K562 (cell line): ENCODE results near the gene PPP1CB. TPM values are rescaled to one million over a fixed set of nuclear protein-coding genes. Genes with fewer than 3 reads are reported as not detected.

Experiments used
- ATAC-seq: fragments of 200-7000 bp; cut with Tn5 transposase; 3 replicates; pipeline ENCODE4 v1.9.1; 2020; ENCODE audit warnings: moderate library complexity
- BruUV-seq: library from RNA; stranded (reverse); fragments of 400-500 nt; replicated peaks from 2 replicates; lab custom pipeline; 2021; lab: Mats Ljungman, UMichigan
- CTCF ChIA-PET: fragments of 300-600 bp; formaldehyde crosslinking; extraction: SDS; loops from one replicate; lab custom pipeline; 2021; ENCODE audit warnings: low intra/inter-chr PET ratio; lab: Yijun Ruan, JAX
- POLR2A ChIA-PET: fragments of 300-600, 350-650 bp; sonication (Branson Sonifier 250); formaldehyde crosslinking; extraction: SDS; loops from one replicate; lab custom pipeline; 2021; ENCODE audit warnings: antibody characterized with exemption, inconsistent platforms; lab: Yijun Ruan, JAX
- DNase-seq, 4 experiments: peaks; one replicate each; pipeline versions ENCODE4 v3.0.0 to v3.0.0-alpha.2; 2011 to 2018; ENCODE audit warnings: low spot score in 3 of 4, mixed read lengths in 3 of 4; ENCODE audit errors: extremely low read depth in 1 of 4
- FAIRE-seq: peaks from 2 replicates; lab custom pipeline; 2011; peaks lifted over from hg19 to GRCh38; lab: Jason Lieb, UNC
- H2AFZ ChIP-seq: 2 replicates; pipeline ENCODE4 v1.6.0; 2011; ENCODE audit warnings: low read depth, low read length, control low read depth, inconsistent platforms
- H3K27ac ChIP-seq: fragments of 200-600 bp; 3 replicates; pipeline ENCODE4 v1.8.0; 2011; ENCODE audit warnings: low read depth, mild to moderate bottlenecking, control low read depth, inconsistent platforms, low read length, moderate library complexity, mixed read lengths; ENCODE audit errors: extremely low read depth
- H3K27me3 ChIP-seq, 2 experiments: fragments of 300-600 bp in 1 of 2; 2 replicates in 1 of 2; 3 replicates in 1 of 2; pipeline versions ENCODE4 v1.6.0 to v1.8.0; 2011; ENCODE audit warnings: inconsistent platforms in 2 of 2, low read length in 2 of 2, mild to moderate bottlenecking in 1 of 2, mixed read lengths in 1 of 2, moderate library complexity in 1 of 2; ENCODE audit not compliant: control insufficient read depth in 2 of 2, insufficient read depth in 2 of 2
- H3K36me3 ChIP-seq: fragments of 300-600 bp; 3 replicates; pipeline ENCODE4 v1.8.0; 2011; ENCODE audit warnings: mild to moderate bottlenecking, low read length, inconsistent platforms; ENCODE audit not compliant: control insufficient read depth, insufficient read depth
- H3K4me1 ChIP-seq, 2 experiments: fragments of 200-600 bp in 1 of 2; replicated peaks in 1 of 2; 2 replicates in 1 of 2; 3 replicates in 1 of 2; pipeline versions ENCODE4 v1.5.1 to v1.8.0; 2011; ENCODE audit warnings: inconsistent platforms in 2 of 2, low read length in 2 of 2, mild to moderate bottlenecking in 1 of 2, mixed read lengths in 1 of 2, moderate library complexity in 1 of 2; ENCODE audit not compliant: control insufficient read depth in 2 of 2, insufficient read depth in 2 of 2
- H3K4me2 ChIP-seq: 2 replicates; pipeline ENCODE4 v1.6.1; 2011; ENCODE audit warnings: low read length, control low read depth, inconsistent platforms, mixed read lengths; ENCODE audit not compliant: insufficient read depth
- H3K4me3 ChIP-seq: fragments of 200-600 bp; sonication (generic), shearing (Covaris generic); 2 replicates; pipeline ENCODE4 v1.5.1; 2016; ENCODE audit warnings: control low read depth, inconsistent platforms
- H3K79me2 ChIP-seq: fragments of 200-600 bp; 3 replicates; pipeline ENCODE4 v1.8.0; 2011; ENCODE audit warnings: low read length, inconsistent platforms; ENCODE audit not compliant: control insufficient read depth, insufficient read depth
- H3K9ac ChIP-seq, 2 experiments: 2 replicates each; pipeline versions ENCODE4 v1.6.0 to v1.6.1; 2011; ENCODE audit warnings: low read depth in 2 of 2, low read length in 2 of 2, control low read depth in 1 of 2, inconsistent platforms in 1 of 2, mild to moderate bottlenecking in 1 of 2, mixed read lengths in 1 of 2; ENCODE audit not compliant: insufficient read depth in 1 of 2
- H3K9me1 ChIP-seq: one replicate; pipeline ENCODE4 v1.6.0; 2011; ENCODE audit warnings: inconsistent platforms, mild to moderate bottlenecking, low read length, moderate library complexity; ENCODE audit not compliant: control insufficient read depth, insufficient read depth
- H3K9me3 ChIP-seq: replicated peaks from 2 replicates; pipeline ENCODE4 v1.5.1; 2011; ENCODE audit warnings: low read depth, low read length, inconsistent platforms; ENCODE audit not compliant: control insufficient read depth, insufficient read depth
- H4K20me1 ChIP-seq: replicated peaks from 2 replicates; pipeline ENCODE4 v1.6.1; 2011; ENCODE audit warnings: low read length, inconsistent platforms, mixed read lengths; ENCODE audit not compliant: control insufficient read depth, insufficient read depth
- ARNT ChIP-seq, 2 experiments: fragments of 450-650 bp; IDR thresholded peaks; 2 replicates each; pipeline ENCODE4 v1.6.1; 2016; ENCODE audit warnings: mild to moderate bottlenecking in 1 of 2
- CBFA2T3 ChIP-seq: fragments of 450-650 bp; IDR thresholded peaks from 2 replicates; pipeline ENCODE4 v1.6.1; 2017
- CEBPB ChIP-seq: fragments of 450-650 bp; IDR thresholded peaks from 2 replicates; pipeline ENCODE4 v1.6.1; 2016; ENCODE audit warnings: missing genetic modification characterization, missing compliant biosample characterization
- FIP1L1 ChIP-seq: fragments of 200-400 bp; formaldehyde crosslinking; IDR thresholded peaks from 2 replicates; pipeline ENCODE4 v1.6.1; 2018; ENCODE audit warnings: mild to moderate bottlenecking, low read depth, low read length; ENCODE audit not compliant: poor library complexity, severe bottlenecking
- NCOR1 ChIP-seq: fragments of 450-650 bp; IDR thresholded peaks from 2 replicates; pipeline ENCODE4 v1.6.1; 2016; ENCODE audit warnings: mild to moderate bottlenecking, moderate library complexity
- NFE2 ChIP-seq: IDR thresholded peaks from 2 replicates; pipeline ENCODE4 v1.6.1; 2014; ENCODE audit warnings: antibody characterized with exemption, low read depth
- NFXL1 ChIP-seq: fragments of 450-650 bp; formaldehyde crosslinking; IDR thresholded peaks from 2 replicates; pipeline ENCODE4 v1.4.0; 2021; ENCODE audit warnings: mild to moderate bottlenecking
- POLR2A ChIP-seq: fragments of 450-650 bp; conservative IDR thresholded peaks from 2 replicates; pipeline ENCODE4 v1.6.1; 2016
- ZFP1 ChIP-seq: fragments of 450-650 bp; formaldehyde crosslinking; IDR thresholded peaks from 2 replicates; pipeline ENCODE4 v1.4.0; 2020; ENCODE audit warnings: mild to moderate bottlenecking, mixed read lengths
- ZNF277 ChIP-seq: fragments of 250-450 bp; sonication (Bioruptor Pico); IDR thresholded peaks from 2 replicates; pipeline ENCODE4 v1.8.0; 2022; ENCODE audit warnings: inconsistent platforms, mild to moderate bottlenecking, moderate library complexity, borderline replicate concordance
- ZNF561 ChIP-seq: fragments of 450-650 bp; formaldehyde crosslinking; conservative IDR thresholded peaks from 2 replicates; pipeline ENCODE4 v1.4.0; 2020; ENCODE audit warnings: mild to moderate bottlenecking, moderate library complexity
- ZNF766 ChIP-seq: fragments of 200-800 bp; sonication (Bioruptor generic); conservative IDR thresholded peaks from 2 replicates; pipeline ENCODE4 v1.6.1; 2016; ENCODE audit warnings: missing genetic modification characterization, missing compliant biosample characterization
- WGBS: fragments of 100-300 bp; shearing (Covaris generic); methylation state at CpG from one replicate; pipeline ENCODE4 v1.1.6; 2016; ENCODE audit warnings: low coverage, mixed read lengths; ENCODE audit not compliant: insufficient coverage; ENCODE audit errors: missing lambda C conversion rate; 5-methylcytosine and 5-hydroxymethylcytosine counted together
- in situ Hi-C: fragments of 300-500 bp; cut with MboI; formaldehyde crosslinking; loops from 4 replicates; pipeline ENCODE4 v1.15.0; 2018; ENCODE audit warnings: inconsistent platforms, mixed read lengths
- intact Hi-C: fragments of 100-400 bp; cut with micrococcal nuclease; formaldehyde crosslinking; loops from 2 replicates; pipeline ENCODE4 v1.14.2; 2022
- polyA plus RNA-seq, 8 experiments: library from polyadenylated mRNA; depleted of rRNA in 4 of 8; stranded (reverse) in 5 of 8; unstranded in 3 of 8; fragments of >200 nt; fragmentation: Nextera tagmentation in 2 of 8; fragmentation: Illumina TruSeq in 1 of 8; extraction: Ambion mirVana in 2 of 8; extraction: Trizol in 1 of 8; gene quantifications; 2 replicates each; pipeline versions ENCODE4 v1.2.1 to v1.2.3, GENCODE V29; 2011 to 2014; ENCODE audit warnings: inconsistent platforms in 1 of 8, missing spikeins in 1 of 8
- total RNA-seq, 7 experiments: library from RNA; depleted of rRNA in 6 of 7; stranded (reverse); fragments of >200 nt in 6 of 7; fragmentation: Illumina TruSeq in 2 of 7; extraction: Trizol in 2 of 7; gene quantifications; 2 replicates each; pipeline versions ENCODE4 v1.2.1 to v1.2.3, GENCODE V29; 2011 to 2021; ENCODE audit warnings: low replicate concordance in 1 of 7
- TF ChIP-seq, protein P1 (sequence below): sonication (generic); formaldehyde crosslinking; IDR thresholded peaks from 2 replicates; pipeline ENCODE4 v1.8.0; 2023; ENCODE audit warnings: missing genetic modification reagents, mild to moderate bottlenecking, borderline replicate concordance

The PPP1CB gene
- total and polyA plus RNA-seq, 9 of the 15 experiments (the other 6 are each of a cell fraction or from before 2014, with no cell fraction given), result 25.6 to 118 (median 58.9) TPM

DNA sequence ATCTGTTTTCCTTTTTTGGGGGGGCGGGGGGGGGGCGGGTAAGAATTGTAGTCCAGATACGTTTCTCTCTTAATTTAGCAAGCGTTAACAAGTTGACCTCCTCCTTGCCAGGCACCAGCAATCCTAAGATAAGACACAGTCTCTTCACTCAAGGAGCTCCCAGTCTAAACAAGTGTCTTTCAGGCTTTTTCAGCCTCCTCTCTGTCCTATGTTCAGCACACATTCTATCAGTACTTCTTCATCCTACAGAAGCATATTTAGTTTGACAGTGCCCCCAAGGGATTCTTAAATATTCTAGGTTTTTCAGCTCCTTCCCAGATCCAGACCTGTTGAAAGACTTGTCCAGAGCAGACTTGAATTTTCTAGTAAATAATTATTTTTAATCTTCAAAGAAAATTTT lies 2.7 kb downstream of the PPP1CB start:
- peak; percentile 21 to 65 (median 32) for DNase-seq
- H3K9me1 ChIP-seq, result no peaks in the 10 kb centered on the region
- H3K4me2 ChIP-seq, result no peak overlapping the region; the same call in 1 of the 2 replicates
- ChIA-PET CTCF (interaction anchor here (0.6 to 4.3 kb wide), 4 partner anchors 146 to 187 kb away, joined by 3 to 48 read pairs (median 11); no protein-coding TSS in a partner anchor), POLR2A (interaction anchor here (0.6 to 2.6 kb wide), 5 partner anchors 10 to 160 kb away, joined by 3 to 7 read pairs (median 3); no protein-coding TSS in a partner anchor)
- intact Hi-C loops, result loop anchor here (5.0 kb wide), 1 partner anchor 72 kb away; no protein-coding TSS in a partner anchor
- H3K9me3 ChIP-seq, result no peaks in the 10 kb centered on the region
- no peaks in the 10 kb centered on the region for H3K27me3 ChIP-seq
- H3K4me1 ChIP-seq, result peaks cover 3 to 30% of the 10 kb centered on the region in 2 experiments
- TF ChIP-seq NFE2 (no peak), ZNF277 (CRISPR knock-in tag) (no peak), NFXL1 (CRISPR knock-in tag) (no peak), CEBPB (tag) (no peak), FIP1L1 (no peak), NCOR1 (peak; percentile 13; the same call in 1 of the 2 replicates), POLR2A (no peak), ARNT (IDR thresholded peaks at IDR 0.05) (no peak), ZNF561 (CRISPR knock-in tag) (no peak), ZNF766 (CRISPR knock-in tag) (no peak), ZFP1 (no peak), CBFA2T3 (peak; percentile 22; the same call in 1 of the 2 replicates)
- TF ChIP-seq, protein P1, sequence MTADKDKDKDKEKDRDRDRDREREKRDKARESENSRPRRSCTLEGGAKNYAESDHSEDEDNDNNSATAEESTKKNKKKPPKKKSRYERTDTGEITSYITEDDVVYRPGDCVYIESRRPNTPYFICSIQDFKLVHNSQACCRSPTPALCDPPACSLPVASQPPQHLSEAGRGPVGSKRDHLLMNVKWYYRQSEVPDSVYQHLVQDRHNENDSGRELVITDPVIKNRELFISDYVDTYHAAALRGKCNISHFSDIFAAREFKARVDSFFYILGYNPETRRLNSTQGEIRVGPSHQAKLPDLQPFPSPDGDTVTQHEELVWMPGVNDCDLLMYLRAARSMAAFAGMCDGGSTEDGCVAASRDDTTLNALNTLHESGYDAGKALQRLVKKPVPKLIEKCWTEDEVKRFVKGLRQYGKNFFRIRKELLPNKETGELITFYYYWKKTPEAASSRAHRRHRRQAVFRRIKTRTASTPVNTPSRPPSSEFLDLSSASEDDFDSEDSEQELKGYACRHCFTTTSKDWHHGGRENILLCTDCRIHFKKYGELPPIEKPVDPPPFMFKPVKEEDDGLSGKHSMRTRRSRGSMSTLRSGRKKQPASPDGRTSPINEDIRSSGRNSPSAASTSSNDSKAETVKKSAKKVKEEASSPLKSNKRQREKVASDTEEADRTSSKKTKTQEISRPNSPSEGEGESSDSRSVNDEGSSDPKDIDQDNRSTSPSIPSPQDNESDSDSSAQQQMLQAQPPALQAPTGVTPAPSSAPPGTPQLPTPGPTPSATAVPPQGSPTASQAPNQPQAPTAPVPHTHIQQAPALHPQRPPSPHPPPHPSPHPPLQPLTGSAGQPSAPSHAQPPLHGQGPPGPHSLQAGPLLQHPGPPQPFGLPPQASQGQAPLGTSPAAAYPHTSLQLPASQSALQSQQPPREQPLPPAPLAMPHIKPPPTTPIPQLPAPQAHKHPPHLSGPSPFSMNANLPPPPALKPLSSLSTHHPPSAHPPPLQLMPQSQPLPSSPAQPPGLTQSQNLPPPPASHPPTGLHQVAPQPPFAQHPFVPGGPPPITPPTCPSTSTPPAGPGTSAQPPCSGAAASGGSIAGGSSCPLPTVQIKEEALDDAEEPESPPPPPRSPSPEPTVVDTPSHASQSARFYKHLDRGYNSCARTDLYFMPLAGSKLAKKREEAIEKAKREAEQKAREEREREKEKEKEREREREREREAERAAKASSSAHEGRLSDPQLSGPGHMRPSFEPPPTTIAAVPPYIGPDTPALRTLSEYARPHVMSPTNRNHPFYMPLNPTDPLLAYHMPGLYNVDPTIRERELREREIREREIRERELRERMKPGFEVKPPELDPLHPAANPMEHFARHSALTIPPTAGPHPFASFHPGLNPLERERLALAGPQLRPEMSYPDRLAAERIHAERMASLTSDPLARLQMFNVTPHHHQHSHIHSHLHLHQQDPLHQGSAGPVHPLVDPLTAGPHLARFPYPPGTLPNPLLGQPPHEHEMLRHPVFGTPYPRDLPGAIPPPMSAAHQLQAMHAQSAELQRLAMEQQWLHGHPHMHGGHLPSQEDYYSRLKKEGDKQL (CRISPR knock-in tag), result no peak
- no peak for ATAC-seq
- H2AFZ ChIP-seq, result no peak overlapping the region
- H4K20me1 ChIP-seq, result peaks cover 16% of the 10 kb centered on the region
- 0 out of 4 replicates have a peak overlapping the region, but pooled peaks of 1 of the 2 experiments have one; percentile 23 for H3K9ac ChIP-seq
- H3K4me3 ChIP-seq, result no peak overlapping the region
- WGBS, result 3% methylated on average over 3 of the region's 4 CpGs
- in situ Hi-C loops, result loop anchor here (25.0 kb wide), 1 partner anchor 167 kb away; no protein-coding TSS in a partner anchor
- no peak overlapping the region for H3K27ac ChIP-seq
- H3K79me2 ChIP-seq, result peaks cover 81% of the 10 kb centered on the region
- no peak for FAIRE-seq
- no TSS peak for BruUV-seq
- peaks cover 10% of the 10 kb centered on the region; the same call in 2 of the 3 replicates for H3K36me3 ChIP-seq
